IPS-20b (cell line): ENCODE data around the gene C6orf89.

ENCODE experiments used
- H3K27ac ChIP-seq: one replicate; pipeline ENCODE4 v1.5.1; 2013; ENCODE audit warnings: low read length
- H3K27me3 ChIP-seq: 2 replicates; pipeline ENCODE4 v1.6.1; 2013; ENCODE audit warnings: mild to moderate bottlenecking, low read length, inconsistent platforms; ENCODE audit not compliant: insufficient read depth
- H3K36me3 ChIP-seq: 2 replicates; pipeline ENCODE4 v1.6.1; 2013; ENCODE audit warnings: low read depth, mild to moderate bottlenecking, inconsistent platforms, low read length, moderate library complexity; ENCODE audit not compliant: insufficient read depth
- H3K4me1 ChIP-seq: 2 replicates; pipeline ENCODE4 v1.6.1; 2013; ENCODE audit warnings: mild to moderate bottlenecking, control low read depth, inconsistent platforms, low read length, moderate library complexity; ENCODE audit not compliant: insufficient read depth
- H3K4me3 ChIP-seq: 2 replicates; pipeline ENCODE4 v1.5.1; 2013; ENCODE audit warnings: mild to moderate bottlenecking, low read length, inconsistent platforms
- H3K9ac ChIP-seq: 2 replicates; pipeline ENCODE4 v1.6.1; 2013; ENCODE audit warnings: low read depth, mild to moderate bottlenecking, inconsistent platforms, low read length, moderate library complexity
- H3K9me3 ChIP-seq: 2 replicates; pipeline ENCODE4 v1.6.1; 2013; ENCODE audit warnings: mild to moderate bottlenecking, low read depth, low read length, inconsistent platforms; ENCODE audit not compliant: insufficient read depth

Gene C6orf89

GRCh38 chr6:36968266-36968977 is 82.7 kb downstream of the C6orf89 start:
- no peaks in the 10 kb centered on the region; the same call in 1 of the 2 replicates for H3K4me1 ChIP-seq
- H3K9me3 ChIP-seq: no peaks in the 10 kb centered on the region
- H3K27me3 ChIP-seq: no peaks in the 10 kb centered on the region
- no peak overlapping the region for H3K4me3 ChIP-seq
- H3K36me3 ChIP-seq: peaks cover 65% of the 10 kb centered on the region
- no peak overlapping the region for H3K27ac ChIP-seq
- H3K9ac ChIP-seq: no peak overlapping the region

GRCh38 chr6:36969240-36969691 is 83.5 kb downstream of the C6orf89 start:
- no peaks in the 10 kb centered on the region for H3K27me3 ChIP-seq
- no peaks in the 10 kb centered on the region for H3K4me1 ChIP-seq
- H3K9me3 ChIP-seq: no peaks in the 10 kb centered on the region
- H3K9ac ChIP-seq: no peak overlapping the region
- H3K27ac ChIP-seq: no peak overlapping the region
- peaks cover 74% of the 10 kb centered on the region for H3K36me3 ChIP-seq
- no peak overlapping the region for H3K4me3 ChIP-seq

DNA sequence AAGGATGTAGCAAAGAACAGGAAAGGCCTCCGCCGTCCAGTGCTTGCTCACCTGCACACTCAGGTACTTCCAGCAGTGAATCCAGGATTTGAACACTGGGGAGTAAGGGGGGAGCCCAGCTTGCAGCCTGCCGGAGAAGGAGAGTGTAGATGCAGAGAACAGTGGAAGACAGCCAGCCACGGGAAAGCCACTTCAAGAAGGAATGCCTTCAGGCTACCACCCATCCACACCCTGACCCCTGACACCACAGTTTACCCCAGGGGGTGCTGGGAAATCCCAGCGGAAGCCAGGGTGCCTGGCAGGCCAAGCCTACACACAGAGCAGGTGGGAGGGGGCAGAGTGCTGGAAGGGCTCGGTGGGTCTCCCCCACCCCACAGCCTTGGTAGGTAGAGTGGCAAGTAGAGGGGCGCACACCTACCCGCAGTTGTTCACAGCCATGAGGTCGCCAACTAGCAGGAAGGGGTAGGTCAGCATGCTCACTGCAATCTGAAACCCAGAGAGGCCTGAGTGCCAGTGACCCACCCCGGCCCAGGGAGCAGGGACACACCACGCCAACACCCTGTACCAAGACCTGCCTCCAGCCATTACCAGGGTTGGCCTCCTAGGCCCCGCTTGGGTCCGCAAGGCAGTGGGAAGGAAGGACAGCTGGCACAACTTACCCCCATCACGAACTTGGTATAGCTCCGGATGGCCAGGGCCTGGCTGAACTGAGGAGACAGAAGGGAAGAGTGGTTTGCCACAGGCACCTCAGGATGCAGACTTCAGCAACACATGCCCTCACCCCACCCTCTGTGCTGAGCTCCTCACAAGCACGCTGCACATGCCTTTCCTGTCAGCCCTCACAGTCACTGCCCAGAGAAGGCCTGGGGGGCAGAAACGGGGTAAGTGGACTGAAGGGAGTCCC is 84.5 kb downstream of the C6orf89 start:
- H3K9ac ChIP-seq: no peak overlapping the region
- no peak overlapping the region for H3K4me3 ChIP-seq
- H3K27ac ChIP-seq: no peak overlapping the region
- H3K36me3 ChIP-seq: peaks cover 83% of the 10 kb centered on the region
- no peaks in the 10 kb centered on the region for H3K9me3 ChIP-seq
- H3K4me1 ChIP-seq: no peaks in the 10 kb centered on the region
- H3K27me3 ChIP-seq: no peaks in the 10 kb centered on the region

- Histone ChIP-seq H3K4me3 (no peak overlapping the region), H3K36me3 (peaks cover 93% of the 10 kb centered on the region), H3K27ac (no peak overlapping the region), H3K4me1 (no peaks in the 10 kb centered on the region), H3K9ac (no peak overlapping the region), H3K9me3 (no peaks in the 10 kb centered on the region), H3K27me3 (no peaks in the 10 kb centered on the region)
These were observed 85.4 kb downstream of the C6orf89 start for GRCh38 chr6:36970892-36971842.

GRCh38 chr6:36971921-36972673 is 86.3 kb downstream of the C6orf89 start:
- peaks cover 100% of the 10 kb centered on the region for H3K36me3 ChIP-seq

GRCh38 chr6:36973190-36973589 is 87.4 kb downstream of the C6orf89 start:
- Histone ChIP-seq H3K27ac (no peak overlapping the region), H3K9ac (no peak overlapping the region), H3K36me3 (peaks cover 100% of the 10 kb centered on the region), H3K9me3 (no peaks in the 10 kb centered on the region), H3K4me1 (no peaks in the 10 kb centered on the region), H3K4me3 (no peak overlapping the region), H3K27me3 (no peaks in the 10 kb centered on the region)

More at GRCh38 chr6:36971921-36972673, 86.3 kb downstream of the C6orf89 start:
- Histone ChIP-seq H3K4me1 (no peaks in the 10 kb centered on the region), H3K27ac (no peak overlapping the region), H3K27me3 (no peaks in the 10 kb centered on the region), H3K4me3 (no peak overlapping the region), H3K9ac (no peak overlapping the region), H3K9me3 (no peaks in the 10 kb centered on the region)

DNA sequence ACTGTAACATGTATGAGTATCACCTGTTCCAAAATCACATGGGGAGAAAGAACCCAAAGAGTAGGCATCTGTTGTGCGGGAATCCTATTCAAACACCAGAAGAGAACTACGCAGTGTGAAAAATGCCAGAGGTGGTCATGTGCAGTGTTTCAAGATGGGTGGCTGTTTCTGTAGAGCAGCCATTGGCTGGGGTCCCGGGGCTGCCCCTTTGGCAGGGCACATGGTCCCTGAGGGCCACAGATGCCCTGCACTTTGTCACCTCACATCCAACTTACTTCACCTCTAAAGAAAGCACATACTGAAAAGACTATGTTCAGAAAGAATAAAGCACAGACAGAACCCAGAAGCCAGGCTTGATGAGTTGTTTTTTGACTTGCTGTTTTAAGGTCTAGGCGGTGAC is 87.9 kb downstream of the C6orf89 start:
- Histone ChIP-seq H3K9ac (no peak overlapping the region), H3K27ac (no peak overlapping the region), H3K9me3 (no peaks in the 10 kb centered on the region), H3K36me3 (peaks cover 100% of the 10 kb centered on the region), H3K4me3 (no peak overlapping the region), H3K27me3 (no peaks in the 10 kb centered on the region), H3K4me1 (no peaks in the 10 kb centered on the region)

- peaks cover 95% of the 10 kb centered on the region for H3K36me3 ChIP-seq
These were observed 89.7 kb downstream of the C6orf89 start for GRCh38 chr6:36975231-36976006.

DNA sequence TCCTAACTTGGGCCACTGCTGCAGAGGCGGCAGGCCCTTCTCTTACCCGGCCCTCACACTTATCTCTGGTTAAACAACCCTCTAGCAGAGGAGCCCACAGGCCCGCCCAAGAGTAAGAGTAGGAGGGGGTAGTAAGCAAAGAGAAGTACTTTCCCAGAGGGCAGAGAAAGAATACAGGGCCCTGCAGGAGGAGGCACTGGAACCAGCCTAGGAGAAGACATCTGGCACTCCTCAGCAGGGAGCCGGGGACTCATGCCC is 90.2 kb downstream of the C6orf89 start:
- Histone ChIP-seq H3K27me3 (no peaks in the 10 kb centered on the region), H3K4me3 (no peak overlapping the region), H3K27ac (no peak overlapping the region), H3K9me3 (no peaks in the 10 kb centered on the region), H3K4me1 (0 out of 2 replicates have a peak, but pooled peaks cover 4% of the 10 kb centered on the region), H3K36me3 (peaks cover 90% of the 10 kb centered on the region), H3K9ac (no peak overlapping the region)

More at GRCh38 chr6:36975231-36976006, 89.7 kb downstream of the C6orf89 start:
- Histone ChIP-seq H3K9ac (no peak overlapping the region), H3K9me3 (no peaks in the 10 kb centered on the region), H3K27ac (no peak overlapping the region), H3K4me3 (no peak overlapping the region), H3K4me1 (0 out of 2 replicates have a peak, but pooled peaks cover 1% of the 10 kb centered on the region), H3K27me3 (no peaks in the 10 kb centered on the region)

DNA sequence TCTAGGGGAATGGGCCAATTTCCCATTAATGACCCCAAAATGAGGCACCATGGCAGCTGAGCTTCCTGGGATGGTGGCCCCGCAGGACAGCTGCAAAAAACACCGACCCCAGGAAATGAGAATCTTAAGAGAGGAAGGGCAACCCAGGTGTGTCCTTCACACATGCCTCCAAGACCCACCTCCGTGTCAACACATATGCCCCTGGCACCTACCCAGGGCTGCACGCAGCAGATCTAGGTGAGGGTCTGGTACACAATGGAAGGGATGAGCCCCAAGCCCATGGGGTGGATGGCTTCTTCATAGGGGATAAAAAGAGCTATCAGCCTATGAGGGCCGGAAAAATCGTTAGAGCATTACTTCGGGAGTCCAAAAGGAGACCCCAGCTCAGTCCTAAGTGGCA is 90.8 kb downstream of the C6orf89 start:
- no peaks in the 10 kb centered on the region for H3K27me3 ChIP-seq
- H3K9me3 ChIP-seq: no peaks in the 10 kb centered on the region
- H3K4me1 ChIP-seq: 0 out of 2 replicates have a peak, but pooled peaks cover 4% of the 10 kb centered on the region
- H3K36me3 ChIP-seq: peaks cover 84% of the 10 kb centered on the region
- H3K27ac ChIP-seq: no peak overlapping the region
- H3K9ac ChIP-seq: no peak overlapping the region
- no peak overlapping the region for H3K4me3 ChIP-seq
